ENCODE results near the gene C8G. TPM values are rescaled to one million over a fixed set of nuclear protein-coding genes. Genes with fewer than 3 reads are reported as not detected.

C8G gene
- total and polyA plus RNA-seq, 2 of the 8 experiments (the other 6 are each of a cell fraction or from before 2014, with no cell fraction given) = 0.62 to 0.80 TPM

GRCh38 chr9:136985853-136986252 is 40.8 kb downstream of the C8G start:
- H2BK5ac ChIP-seq (ENCODE audit: low read depth, low read length) = no peak overlapping the region
- DNase-seq (ENCODE audit: low read depth in 1 of 2, low spot score in 2 of 2) (no peak), FAIRE-seq (no peak)
- peak overlapping the region; percentile 18 to 68 (median 20); a peak in 6 of 8 replicates for H3K4me3 ChIP-seq (ENCODE audit: extremely low read depth in 1 of 4, insufficient read depth in 2 of 4, low read depth in 3 of 4, low read length in 4 of 4)
- H4K91ac ChIP-seq (replicated peaks; ENCODE audit: insufficient read length, low read length) = no peak overlapping the region
- no peak overlapping the region for H2BK15ac ChIP-seq (ENCODE audit: low read length)
- no peaks in the 10 kb centered on the region for H3K36me3 ChIP-seq (ENCODE audit: control insufficient read depth in 2 of 4, insufficient read depth in 4 of 4, low read length in 3 of 4)
- peaks cover 0 to 4% (median 2%) of the 10 kb centered on the region in 4 experiments; a peak in 2 of 7 replicates for H3K4me1 ChIP-seq (replicated peaks in 1 of 4; ENCODE audit: control insufficient read depth in 3 of 4, insufficient read depth in 4 of 4, low read length in 3 of 4)
- H3K14ac ChIP-seq (ENCODE audit: insufficient read length) = no peak overlapping the region
- no peak overlapping the region for H3K56ac ChIP-seq (replicated peaks; ENCODE audit: insufficient read length, low read depth, low read length)
- no peaks in the 10 kb centered on the region for H3K79me2 ChIP-seq (ENCODE audit: control insufficient read depth in 1 of 2, insufficient read depth in 2 of 2, low read length in 2 of 2)
- H3K23ac ChIP-seq (ENCODE audit: insufficient read length) = no peak overlapping the region
- no peak overlapping the region for H3K4ac ChIP-seq (replicated peaks; ENCODE audit: insufficient read length, low read depth, low read length)
- 18% methylated on average over 15 of the region's 33 CpGs; no CpG with 5 or more reads in 1 of the 2 experiments for WGBS, 2 experiments (ENCODE audit: extremely low coverage in 1 of 2, insufficient coverage in 1 of 2, insufficient read length in 1 of 2, insufficient replicate concordance in 2 of 2, low coverage in 1 of 2, low lambda C conversion rate in 2 of 2, missing lambda C conversion rate in 1 of 2)
- H3K4me2 ChIP-seq (ENCODE audit: insufficient read depth in 1 of 2, low read depth in 2 of 2, low read length in 2 of 2) = peak overlapping the region; percentile 69 to 87
- no peak overlapping the region for H4K8ac ChIP-seq (ENCODE audit: extremely low read depth, insufficient read depth, low read length)
- H3K23me2 ChIP-seq (ENCODE audit: low read depth, low read length) = peaks cover 12% of the 10 kb centered on the region; the same call in 1 of the 2 replicates
- no peak overlapping the region for H4K5ac ChIP-seq (ENCODE audit: insufficient read length, low read depth, low read length)
- no peak overlapping the region for H2BK120ac ChIP-seq (replicated peaks; ENCODE audit: low read depth, low read length)
- H3K9ac ChIP-seq (replicated peaks in 1 of 4; ENCODE audit: extremely low read depth in 1 of 4, low read depth in 3 of 4, low read length in 3 of 4) = no peak overlapping the region
- no peak overlapping the region for H2BK12ac ChIP-seq (ENCODE audit: low read depth, low read length)
- H3K18ac ChIP-seq (ENCODE audit: extremely low read depth, low read length) = no peak overlapping the region; the same call in 1 of the 2 replicates
- peaks cover 13 to 45% (median 42%) of the 10 kb centered on the region in 4 experiments for H3K27me3 ChIP-seq (replicated peaks in 1 of 4; ENCODE audit: control insufficient read depth in 3 of 4, extremely low read depth in 1 of 4, insufficient read depth in 3 of 4, low read length in 3 of 4)
- no peaks in the 10 kb centered on the region for H3K79me1 ChIP-seq (ENCODE audit: low read depth, low read length)
- no peak overlapping the region for H2AFZ ChIP-seq (ENCODE audit: low read length)
- H2AK5ac ChIP-seq (ENCODE audit: low read depth, low read length) = no peak overlapping the region
- no peak overlapping the region for H3K27ac ChIP-seq (ENCODE audit: low read depth, low read length)
- no peak overlapping the region for H2BK20ac ChIP-seq (ENCODE audit: low read length)
- H4K20me1 ChIP-seq (replicated peaks in 1 of 2; ENCODE audit: control insufficient read depth in 1 of 2, insufficient read depth in 2 of 2, low read length in 2 of 2) = peaks cover 0 to 1% of the 10 kb centered on the region in 2 experiments
- POLR2A ChIA-PET (ENCODE audit: partially characterized antibody) = interaction anchor here (1.1 kb wide), 1 partner anchor 11 kb away, joined by 3 read pairs; the partner anchor contains the start of gene CLIC3
- peaks cover 3 to 6% of the 10 kb centered on the region in 2 experiments; a peak in 2 of 4 replicates for H3K9me3 ChIP-seq (ENCODE audit: insufficient read depth in 2 of 2, low read depth in 1 of 2, low read length in 1 of 2)
- CTCF ChIA-PET (ENCODE audit: partially characterized antibody) = interaction anchor here (0.7 to 2.2 kb wide), 9 partner anchors 11 to 142 kb away, joined by 3 to 9 read pairs (median 4); partner anchors contain the start of gene SAPCD2
- TF ChIP-seq ZNF274 (IDR thresholded peaks at IDR 0.05; ENCODE audit: borderline replicate concordance, extremely low read depth, low read length) (no peak), CBX5 (IDR thresholded peaks at IDR 0.05; ENCODE audit: low read depth, low read length) (no peak), SP4 (IDR thresholded peaks at IDR 0.05; ENCODE audit: low read length) (no peak), TEAD4 (IDR thresholded peaks at IDR 0.05; ENCODE audit: low read depth, low read length) (no peak), JUND (IDR thresholded peaks at IDR 0.05; ENCODE audit: low read length) (no peak), TBP (IDR thresholded peaks at IDR 0.05; ENCODE audit: low read depth, low read length) (no peak), KDM1A (IDR thresholded peaks at IDR 0.05; ENCODE audit: borderline replicate concordance, low read length) (no peak), JUN (IDR thresholded peaks at IDR 0.05; ENCODE audit: low read depth, low read length) (no peak), BCL11A (IDR thresholded peaks at IDR 0.05; ENCODE audit: low read depth in 2 of 2, low read length in 2 of 2) (no peak), CTCF (IDR thresholded peaks at IDR 0.05; ENCODE audit: control extremely low read depth in 1 of 3, insufficient read depth in 1 of 3, low read depth in 1 of 3, low read length in 3 of 3) (no peak), EGR1 (IDR thresholded peaks at IDR 0.05; ENCODE audit: borderline replicate concordance, low read depth, low read length) (no peak)
